Stimulated activated CD4-positive, alpha-beta T cell treated with anti-CD3 and anti-CD28 coated beads, Interleukin-15, amount 100 ng/mL, for 48 hours (primary cell): ENCODE results near the gene MALSU1.

Experiments used
- DNase-seq, 2 donors: peaks; one replicate each; pipeline ENCODE4 v3.0.0-alpha.2; 2020; ENCODE audit warnings: low read depth in 2 of 2

The MALSU1 gene

GRCh38 chr7:23335621-23336020, 36.5 kb downstream of the MALSU1 start:
- no peak for DNase-seq

GRCh38 chr7:23336086-23336485, 36.9 kb downstream of the MALSU1 start:
- no peak for DNase-seq

- no peak for DNase-seq
These were observed 37.7 kb downstream of the MALSU1 start for GRCh38 chr7:23336799-23337283.

GRCh38 chr7:23337374-23337773, 38.2 kb downstream of the MALSU1 start:
- DNase-seq = no peak

- no peak for DNase-seq
These were observed 39.3 kb downstream of the MALSU1 start for GRCh38 chr7:23338439-23338838.

- DNase-seq = no peak
These were observed 39.7 kb downstream of the MALSU1 start for GRCh38 chr7:23338863-23339262.

GRCh38 chr7:23341846-23342598, 42.9 kb downstream of the MALSU1 start:
- no peak for DNase-seq

GRCh38 chr7:23343102-23343501, 44.0 kb downstream of the MALSU1 start:
- DNase-seq = no peak

GRCh38 chr7:23343806-23344475, 44.8 kb downstream of the MALSU1 start:
- DNase-seq = no peak

- no peak for DNase-seq
These were observed 46.5 kb downstream of the MALSU1 start for GRCh38 chr7:23345601-23346000.

GRCh38 chr7:23346316-23346715, 47.2 kb downstream of the MALSU1 start:
- no peak for DNase-seq

- DNase-seq = no peak
These were observed 48.0 kb downstream of the MALSU1 start for GRCh38 chr7:23347033-23347681.

GRCh38 chr7:23347682-23348180, 48.6 kb downstream of the MALSU1 start:
- no peak for DNase-seq

GRCh38 chr7:23349484-23350157, 50.5 kb downstream of the MALSU1 start:
- DNase-seq = no peak

- DNase-seq = no peak
These were observed 51.3 kb downstream of the MALSU1 start for GRCh38 chr7:23350466-23350865.

GRCh38 chr7:23353172-23353571, 54.0 kb downstream of the MALSU1 start:
- no peak for DNase-seq

GRCh38 chr7:23356168-23356567, 57.0 kb downstream of the MALSU1 start:
- no peak for DNase-seq

GRCh38 chr7:23356726-23357125, 57.6 kb downstream of the MALSU1 start:
- DNase-seq = no peak

GRCh38 chr7:23357190-23358093, 58.3 kb downstream of the MALSU1 start:
- no peak for DNase-seq

GRCh38 chr7:23358152-23358674, 59.1 kb downstream of the MALSU1 start:
- no peak for DNase-seq
